IPS-18c (cell line): ENCODE measurements around the gene SHROOM2.

Source experiments
- H3K4me3 ChIP-seq: 2 replicates; pipeline ENCODE4 v1.7.0; 2013; ENCODE audit warnings: low read depth, mild to moderate bottlenecking, low read length, moderate library complexity; ENCODE audit not compliant: insufficient read depth
- H3K9me3 ChIP-seq: one replicate; pipeline ENCODE4 v1.6.1; 2013; ENCODE audit warnings: mild to moderate bottlenecking, low read length, moderate library complexity; ENCODE audit not compliant: control insufficient read depth, insufficient read depth

The SHROOM2 gene

GRCh38 chrX:9980927-9981326 is 194.7 kb downstream of the SHROOM2 start:
- H3K9me3 ChIP-seq = peaks cover 12% of the 10 kb centered on the region
- no peak overlapping the region for H3K4me3 ChIP-seq

- H3K4me3 ChIP-seq = no peak overlapping the region
These were observed 197.2 kb downstream of the SHROOM2 start for GRCh38 chrX:9983441-9983840.

GRCh38 chrX:9983846-9984245 is 197.6 kb downstream of the SHROOM2 start:
- Histone ChIP-seq H3K9me3 (peaks cover 15% of the 10 kb centered on the region), H3K4me3 (no peak overlapping the region)

More at GRCh38 chrX:9983441-9983840, 197.2 kb downstream of the SHROOM2 start:
- peaks cover 15% of the 10 kb centered on the region for H3K9me3 ChIP-seq

GRCh38 chrX:9988762-9989161 is 202.5 kb downstream of the SHROOM2 start:
- H3K9me3 ChIP-seq = peaks cover 18% of the 10 kb centered on the region
- no peak overlapping the region for H3K4me3 ChIP-seq

GRCh38 chrX:9992061-9992460 is 205.8 kb downstream of the SHROOM2 start:
- H3K9me3 ChIP-seq = peaks cover 15% of the 10 kb centered on the region
- no peak overlapping the region for H3K4me3 ChIP-seq

- Histone ChIP-seq H3K4me3 (no peak overlapping the region), H3K9me3 (peaks cover 12% of the 10 kb centered on the region)
These were observed 206.5 kb downstream of the SHROOM2 start for GRCh38 chrX:9992724-9993123.

- Histone ChIP-seq H3K4me3 (no peak overlapping the region), H3K9me3 (peaks cover 10% of the 10 kb centered on the region)
These were observed 209.7 kb downstream of the SHROOM2 start for GRCh38 chrX:9995855-9996339.

GRCh38 chrX:9997041-9997440 is 210.8 kb downstream of the SHROOM2 start:
- Histone ChIP-seq H3K9me3 (peaks cover 8% of the 10 kb centered on the region), H3K4me3 (no peak overlapping the region)

- H3K4me3 ChIP-seq = no peak overlapping the region
- H3K9me3 ChIP-seq = peaks cover 6% of the 10 kb centered on the region
These were observed 211.3 kb downstream of the SHROOM2 start for GRCh38 chrX:9997524-9997923.
